B cell (primary cell): Measurements from ENCODE around the gene LRRC10B. TPM values are rescaled to one million over a fixed set of nuclear protein-coding genes. Genes with fewer than 3 reads are reported as not detected.

Experiments
- ATAC-seq: fragments of 200-7000 bp; cut with Tn5 transposase; one replicate; pipeline ENCODE4 v1.10.0; 2021; ENCODE audit warnings: low read depth, mild to moderate bottlenecking, moderate number of reproducible peaks, moderate library complexity
- CTCF ChIA-PET: fragments of 350-600 bp; sonication (Branson Sonifier 250); formaldehyde crosslinking; loops from one replicate; lab custom pipeline; 2021; ENCODE audit warnings: antibody characterized with exemption, inconsistent platforms; lab: Charles Lee
- POLR2A ChIA-PET: fragments of 350-600 bp; sonication (Branson Sonifier 250); formaldehyde crosslinking; loops from one replicate; lab custom pipeline; 2021; ENCODE audit warnings: antibody characterized with exemption; lab: Charles Lee
- DNase-seq: peaks from one replicate; pipeline ENCODE4 v3.0.0; 2013
- H2AFZ ChIP-seq: 2 replicates; pipeline ENCODE4 v1.6.1; 2012; ENCODE audit warnings: mild to moderate bottlenecking, low read depth, low read length; ENCODE audit not compliant: insufficient read depth, poor library complexity, severe bottlenecking
- H3K27ac ChIP-seq, 2 donors: 1 replicate in 1 of 2; 2 replicates in 1 of 2; pipeline ENCODE4 v1.5.1; 2012 to 2013; ENCODE audit warnings: low read length in 2 of 2, mild to moderate bottlenecking in 2 of 2, moderate library complexity in 1 of 2
- H3K27me3 ChIP-seq, 4 experiments: fragments of 200-600 bp in 1 of 4; sonication (generic) in 1 of 4; replicated peaks in 1 of 4; 1 replicate in 2 of 4; 2 replicates in 2 of 4; pipeline versions ENCODE4 v1.6.1 to v1.7.0; 2013 to 2016; ENCODE audit warnings: low read length in 3 of 4, mild to moderate bottlenecking in 2 of 4, mixed read lengths in 1 of 4, moderate library complexity in 1 of 4; ENCODE audit not compliant: insufficient read depth in 4 of 4, control insufficient read depth in 3 of 4; ENCODE audit errors: control extremely low read depth in 1 of 4
- H3K36me3 ChIP-seq, 2 experiments: replicated peaks in 1 of 2; 1 replicate in 1 of 2; 2 replicates in 1 of 2; pipeline versions ENCODE4 v1.6.1 to v1.7.1; 2013; ENCODE audit warnings: low read length in 1 of 2; ENCODE audit not compliant: insufficient read depth in 2 of 2, control insufficient read depth in 1 of 2; ENCODE audit errors: control extremely low read depth in 1 of 2, extremely low read depth in 1 of 2
- H3K4me1 ChIP-seq, 2 donors: fragments of 200-600 bp in 1 of 2; sonication (generic) in 1 of 2; 1 replicate in 1 of 2; 2 replicates in 1 of 2; pipeline versions ENCODE4 v1.5.1 to v1.6.1; 2013 to 2017; ENCODE audit warnings: low read length in 2 of 2; ENCODE audit not compliant: control insufficient read depth in 2 of 2, insufficient read depth in 2 of 2
- H3K4me2 ChIP-seq: replicated peaks from 2 replicates; pipeline ENCODE3; 2012; ENCODE audit warnings: mild to moderate bottlenecking, low read depth, low read length; ENCODE audit not compliant: poor library complexity, severe bottlenecking
- H3K4me3 ChIP-seq, 5 experiments: fragments of 200-600 bp in 1 of 5; sonication (generic) in 1 of 5; 1 replicate in 3 of 5; 2 replicates in 2 of 5; pipeline versions ENCODE4 v1.5.1 to v1.7.0; 2011 to 2016; ENCODE audit warnings: low read length in 4 of 5, mild to moderate bottlenecking in 4 of 5, low read depth in 2 of 5, control low read depth in 1 of 5, moderate library complexity in 1 of 5; ENCODE audit not compliant: insufficient read depth in 1 of 5; ENCODE audit errors: control extremely low read depth in 1 of 5, extremely low read depth in 1 of 5
- H3K79me2 ChIP-seq: fragments of 200-600 bp; sonication (generic); one replicate; pipeline ENCODE4 v1.6.0; 2016; ENCODE audit warnings: low read length; ENCODE audit not compliant: control insufficient read depth, insufficient read depth
- H3K9ac ChIP-seq: fragments of 200-600 bp; sonication (generic); 2 replicates; pipeline ENCODE4 v1.6.1; 2017; ENCODE audit warnings: mild to moderate bottlenecking, low read length, moderate library complexity
- H3K9me3 ChIP-seq, 3 donors: one replicate each; pipeline versions ENCODE4 v1.6.1 to v1.7.1; 2013; ENCODE audit warnings: low read length in 2 of 3; ENCODE audit not compliant: control insufficient read depth in 2 of 3, insufficient read depth in 1 of 3; ENCODE audit errors: control extremely low read depth in 1 of 3
- H4K20me1 ChIP-seq: 2 replicates; pipeline ENCODE4 v1.6.0; 2012; ENCODE audit warnings: mild to moderate bottlenecking, low read length; ENCODE audit not compliant: insufficient read depth, control insufficient read depth, poor library complexity, severe bottlenecking
- H3K27ac Mint-ChIP-seq: one replicate; pipeline ENCODE4 v1.8.0; 2021; ENCODE audit warnings: mixed read lengths
- H3K27me3 Mint-ChIP-seq: one replicate; pipeline ENCODE4 v1.8.0; 2021; ENCODE audit warnings: mixed read lengths
- H3K4me1 Mint-ChIP-seq: one replicate; pipeline ENCODE4 v1.8.0; 2021; ENCODE audit warnings: mixed read lengths
- H3K4me3 Mint-ChIP-seq: one replicate; pipeline ENCODE4 v1.8.0; 2021; ENCODE audit warnings: mixed read lengths
- H3K9me3 Mint-ChIP-seq: one replicate; pipeline ENCODE4 v1.8.0; 2022; ENCODE audit warnings: mixed read lengths; ENCODE audit not compliant: insufficient read depth
- EZH2 ChIP-seq: IDR thresholded peaks from 2 replicates; pipeline ENCODE4 v1.6.1; 2012; ENCODE audit warnings: borderline replicate concordance, low read depth, mild to moderate bottlenecking, moderate library complexity, low read length; ENCODE audit not compliant: insufficient read depth, poor library complexity, severe bottlenecking
- WGBS: methylation state at CpG from one replicate; pipeline ENCODE4 v1.1.5; 2013; ENCODE audit warnings: missing lambda C conversion rate; ENCODE audit not compliant: insufficient coverage; 5-methylcytosine and 5-hydroxymethylcytosine counted together
- intact Hi-C: fragments of 100-400 bp; cut with micrococcal nuclease; formaldehyde crosslinking; loops from one replicate; pipeline ENCODE4 v1.10.0; 2022
- polyA plus RNA-seq: library from polyadenylated mRNA; depleted of rRNA; stranded (reverse); fragments of >200 nt; gene quantifications from 2 replicates; pipeline ENCODE4 v1.2.3, GENCODE V29; 2012
- total RNA-seq, 2 donors: library from RNA; stranded (reverse); fragments of 120-200 nt in 1 of 2; gene quantifications; 1 replicate in 1 of 2; 2 replicates in 1 of 2; pipeline versions ENCODE4 v1.2.3 to v1.2.4, GENCODE V29; 2013 to 2022
- TF ChIP-seq, protein P1 (sequence below): fragments of 200-600 bp; IDR thresholded peaks from one replicate; pipeline ENCODE4 v1.8.0; 2022; ENCODE audit warnings: antibody characterized with exemption, mild to moderate bottlenecking

Gene LRRC10B
- total and polyA plus RNA-seq, 2 donors (not counting 1 experiment from before 2014, with no cell fraction given): 0.15 TPM; not detected in 1

- no peak overlapping the region for H2AFZ ChIP-seq
- ChIA-PET CTCF (no interaction called here), POLR2A (no interaction called here)
- no peak overlapping the region for H3K4me3 Mint-ChIP-seq
- no peaks in the 10 kb centered on the region for H4K20me1 ChIP-seq
- 63% methylated on average over 13 of the region's 17 CpGs for WGBS
- H3K9me3 Mint-ChIP-seq: no peaks in the 10 kb centered on the region
- H3K9me3 ChIP-seq: peaks cover 0 to 3% (median 0%) of the 10 kb centered on the region in 3 donors
- no peak for DNase-seq
- H3K27ac ChIP-seq: no peak overlapping the region
- H3K4me1 ChIP-seq: no peaks in the 10 kb centered on the region
- no peaks in the 10 kb centered on the region for H3K79me2 ChIP-seq
- H3K4me3 ChIP-seq: no peak overlapping the region
- no peak for ATAC-seq
- H3K4me2 ChIP-seq: no peak overlapping the region
- no peak overlapping the region for H3K27ac Mint-ChIP-seq
- H3K9ac ChIP-seq: no peak overlapping the region
- TF ChIP-seq EZH2: no peak
- TF ChIP-seq, protein P1, sequence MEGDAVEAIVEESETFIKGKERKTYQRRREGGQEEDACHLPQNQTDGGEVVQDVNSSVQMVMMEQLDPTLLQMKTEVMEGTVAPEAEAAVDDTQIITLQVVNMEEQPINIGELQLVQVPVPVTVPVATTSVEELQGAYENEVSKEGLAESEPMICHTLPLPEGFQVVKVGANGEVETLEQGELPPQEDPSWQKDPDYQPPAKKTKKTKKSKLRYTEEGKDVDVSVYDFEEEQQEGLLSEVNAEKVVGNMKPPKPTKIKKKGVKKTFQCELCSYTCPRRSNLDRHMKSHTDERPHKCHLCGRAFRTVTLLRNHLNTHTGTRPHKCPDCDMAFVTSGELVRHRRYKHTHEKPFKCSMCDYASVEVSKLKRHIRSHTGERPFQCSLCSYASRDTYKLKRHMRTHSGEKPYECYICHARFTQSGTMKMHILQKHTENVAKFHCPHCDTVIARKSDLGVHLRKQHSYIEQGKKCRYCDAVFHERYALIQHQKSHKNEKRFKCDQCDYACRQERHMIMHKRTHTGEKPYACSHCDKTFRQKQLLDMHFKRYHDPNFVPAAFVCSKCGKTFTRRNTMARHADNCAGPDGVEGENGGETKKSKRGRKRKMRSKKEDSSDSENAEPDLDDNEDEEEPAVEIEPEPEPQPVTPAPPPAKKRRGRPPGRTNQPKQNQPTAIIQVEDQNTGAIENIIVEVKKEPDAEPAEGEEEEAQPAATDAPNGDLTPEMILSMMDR: no peak
- H3K27me3 Mint-ChIP-seq: peaks cover 23% of the 10 kb centered on the region
- H3K27me3 ChIP-seq: peaks cover 0 to 16% (median 0%) of the 10 kb centered on the region in 4 experiments
- H3K36me3 ChIP-seq: no peaks in the 10 kb centered on the region
- intact Hi-C loops: no loop called here
- no peaks in the 10 kb centered on the region for H3K4me1 Mint-ChIP-seq
These were observed 27.6 kb downstream of the LRRC10B start for GRCh38 chr11:61535998-61536675.

- no peak for DNase-seq
- H3K27me3 ChIP-seq: peaks cover 0 to 11% (median 0%) of the 10 kb centered on the region in 4 experiments
- H3K27me3 Mint-ChIP-seq: peaks cover 27% of the 10 kb centered on the region
- H3K4me3 ChIP-seq: no peak overlapping the region
- H3K27ac ChIP-seq: no peak overlapping the region
- H3K9me3 Mint-ChIP-seq: no peaks in the 10 kb centered on the region
- H3K79me2 ChIP-seq: no peaks in the 10 kb centered on the region
- intact Hi-C loops: no loop called here
- TF ChIP-seq, protein P1: no peak
- TF ChIP-seq EZH2: no peak
- peaks cover 0 to 3% (median 0%) of the 10 kb centered on the region in 3 donors for H3K9me3 ChIP-seq
- 63% methylated on average over 2 of the region's 2 CpGs for WGBS
- no peak overlapping the region for H3K4me3 Mint-ChIP-seq
- no peaks in the 10 kb centered on the region for H4K20me1 ChIP-seq
- no peak overlapping the region for H2AFZ ChIP-seq
- ChIA-PET POLR2A (no interaction called here), CTCF (no interaction called here)
- H3K4me2 ChIP-seq: no peak overlapping the region
- no peak overlapping the region for H3K9ac ChIP-seq
- no peak for ATAC-seq
- peaks cover 2% of the 10 kb centered on the region for H3K4me1 Mint-ChIP-seq
- no peak overlapping the region for H3K27ac Mint-ChIP-seq
- no peaks in the 10 kb centered on the region for H3K36me3 ChIP-seq
- H3K4me1 ChIP-seq: no peaks in the 10 kb centered on the region
These were observed 28.2 kb downstream of the LRRC10B start for GRCh38 chr11:61536676-61537270.
